HG03558 (cell line): ENCODE measurements around the gene MRPL1.
"Not testable (repeated sequence)": the region's sequence is repeated elsewhere in the genome, so short reads cannot be mapped to it uniquely, and the experiment has no call there.

Source experiments
- ATAC-seq: cut with Tn5 transposase; IDR thresholded peaks from one replicate; pipeline ENCODE4 v1.9.1; 2021; ENCODE audit warnings: moderate number of reproducible peaks; ENCODE audit not compliant: unreplicated experiment; ENCODE audit errors: extremely low read depth

The MRPL1 gene

GRCh38 chr4:77959566-77960338, 97.1 kb downstream of the MRPL1 start:
- no peak for ATAC-seq

GRCh38 chr4:77960367-77960766, 97.7 kb downstream of the MRPL1 start:
- ATAC-seq = no peak

GRCh38 chr4:77963004-77963403, 100.4 kb downstream of the MRPL1 start:
- ATAC-seq = no peak

GRCh38 chr4:77973657-77974056, 111.0 kb downstream of the MRPL1 start:
- not testable (repeated sequence) for ATAC-seq

- not testable (repeated sequence) for ATAC-seq
Measured at GRCh38 chr4:77982900-77983540, 120.4 kb downstream of the MRPL1 start.

GRCh38 chr4:77983612-77984311, 121.1 kb downstream of the MRPL1 start:
- ATAC-seq = not testable (repeated sequence)

GRCh38 chr4:77989968-77990367, 127.3 kb downstream of the MRPL1 start:
- ATAC-seq = no peak

- ATAC-seq = no peak
Measured at GRCh38 chr4:77990456-77990855, 127.8 kb downstream of the MRPL1 start.

GRCh38 chr4:77990904-77991358, 128.3 kb downstream of the MRPL1 start:
- no peak for ATAC-seq

GRCh38 chr4:77992581-77992980, 130.0 kb downstream of the MRPL1 start:
- no peak for ATAC-seq

GRCh38 chr4:77994194-77994721, 131.6 kb downstream of the MRPL1 start:
- no peak for ATAC-seq

GRCh38 chr4:77996076-77996475, 133.4 kb downstream of the MRPL1 start:
- ATAC-seq = no peak

GRCh38 chr4:78001531-78001930, 138.9 kb downstream of the MRPL1 start:
- no peak for ATAC-seq

- no peak for ATAC-seq
Measured at GRCh38 chr4:78002260-78002659, 139.6 kb downstream of the MRPL1 start.
